B cell (primary cell): Measurements from ENCODE around the gene LRIG3. TPM values are rescaled to one million over a fixed set of nuclear protein-coding genes. Genes with fewer than 3 reads are reported as not detected.

Experiments
- ATAC-seq: fragments of 200-7000 bp; cut with Tn5 transposase; one replicate; pipeline ENCODE4 v1.10.0; 2021; ENCODE audit warnings: low read depth, mild to moderate bottlenecking, moderate number of reproducible peaks, moderate library complexity
- CTCF ChIA-PET: fragments of 350-600 bp; sonication (Branson Sonifier 250); formaldehyde crosslinking; loops from one replicate; lab custom pipeline; 2021; ENCODE audit warnings: antibody characterized with exemption, inconsistent platforms; lab: Charles Lee
- POLR2A ChIA-PET: fragments of 350-600 bp; sonication (Branson Sonifier 250); formaldehyde crosslinking; loops from one replicate; lab custom pipeline; 2021; ENCODE audit warnings: antibody characterized with exemption; lab: Charles Lee
- DNase-seq: peaks from one replicate; pipeline ENCODE4 v3.0.0; 2013
- H2AFZ ChIP-seq: 2 replicates; pipeline ENCODE4 v1.6.1; 2012; ENCODE audit warnings: mild to moderate bottlenecking, low read depth, low read length; ENCODE audit not compliant: insufficient read depth, poor library complexity, severe bottlenecking
- H3K27ac ChIP-seq, 2 donors: 1 replicate in 1 of 2; 2 replicates in 1 of 2; pipeline ENCODE4 v1.5.1; 2012 to 2013; ENCODE audit warnings: low read length in 2 of 2, mild to moderate bottlenecking in 2 of 2, moderate library complexity in 1 of 2
- H3K27me3 ChIP-seq, 4 experiments: fragments of 200-600 bp in 1 of 4; sonication (generic) in 1 of 4; replicated peaks in 1 of 4; 1 replicate in 2 of 4; 2 replicates in 2 of 4; pipeline versions ENCODE4 v1.6.1 to v1.7.0; 2013 to 2016; ENCODE audit warnings: low read length in 3 of 4, mild to moderate bottlenecking in 2 of 4, mixed read lengths in 1 of 4, moderate library complexity in 1 of 4; ENCODE audit not compliant: insufficient read depth in 4 of 4, control insufficient read depth in 3 of 4; ENCODE audit errors: control extremely low read depth in 1 of 4
- H3K36me3 ChIP-seq, 2 experiments: replicated peaks in 1 of 2; 1 replicate in 1 of 2; 2 replicates in 1 of 2; pipeline versions ENCODE4 v1.6.1 to v1.7.1; 2013; ENCODE audit warnings: low read length in 1 of 2; ENCODE audit not compliant: insufficient read depth in 2 of 2, control insufficient read depth in 1 of 2; ENCODE audit errors: control extremely low read depth in 1 of 2, extremely low read depth in 1 of 2
- H3K4me1 ChIP-seq, 2 donors: fragments of 200-600 bp in 1 of 2; sonication (generic) in 1 of 2; 1 replicate in 1 of 2; 2 replicates in 1 of 2; pipeline versions ENCODE4 v1.5.1 to v1.6.1; 2013 to 2017; ENCODE audit warnings: low read length in 2 of 2; ENCODE audit not compliant: control insufficient read depth in 2 of 2, insufficient read depth in 2 of 2
- H3K4me2 ChIP-seq: replicated peaks from 2 replicates; pipeline ENCODE3; 2012; ENCODE audit warnings: mild to moderate bottlenecking, low read depth, low read length; ENCODE audit not compliant: poor library complexity, severe bottlenecking
- H3K4me3 ChIP-seq, 5 experiments: fragments of 200-600 bp in 1 of 5; sonication (generic) in 1 of 5; 1 replicate in 3 of 5; 2 replicates in 2 of 5; pipeline versions ENCODE4 v1.5.1 to v1.7.0; 2011 to 2016; ENCODE audit warnings: low read length in 4 of 5, mild to moderate bottlenecking in 4 of 5, low read depth in 2 of 5, control low read depth in 1 of 5, moderate library complexity in 1 of 5; ENCODE audit not compliant: insufficient read depth in 1 of 5; ENCODE audit errors: control extremely low read depth in 1 of 5, extremely low read depth in 1 of 5
- H3K79me2 ChIP-seq: fragments of 200-600 bp; sonication (generic); one replicate; pipeline ENCODE4 v1.6.0; 2016; ENCODE audit warnings: low read length; ENCODE audit not compliant: control insufficient read depth, insufficient read depth
- H3K9ac ChIP-seq: fragments of 200-600 bp; sonication (generic); 2 replicates; pipeline ENCODE4 v1.6.1; 2017; ENCODE audit warnings: mild to moderate bottlenecking, low read length, moderate library complexity
- H3K9me3 ChIP-seq, 3 donors: one replicate each; pipeline versions ENCODE4 v1.6.1 to v1.7.1; 2013; ENCODE audit warnings: low read length in 2 of 3; ENCODE audit not compliant: control insufficient read depth in 2 of 3, insufficient read depth in 1 of 3; ENCODE audit errors: control extremely low read depth in 1 of 3
- H4K20me1 ChIP-seq: 2 replicates; pipeline ENCODE4 v1.6.0; 2012; ENCODE audit warnings: mild to moderate bottlenecking, low read length; ENCODE audit not compliant: insufficient read depth, control insufficient read depth, poor library complexity, severe bottlenecking
- H3K27ac Mint-ChIP-seq: one replicate; pipeline ENCODE4 v1.8.0; 2021; ENCODE audit warnings: mixed read lengths
- H3K27me3 Mint-ChIP-seq: one replicate; pipeline ENCODE4 v1.8.0; 2021; ENCODE audit warnings: mixed read lengths
- H3K4me1 Mint-ChIP-seq: one replicate; pipeline ENCODE4 v1.8.0; 2021; ENCODE audit warnings: mixed read lengths
- H3K4me3 Mint-ChIP-seq: one replicate; pipeline ENCODE4 v1.8.0; 2021; ENCODE audit warnings: mixed read lengths
- H3K9me3 Mint-ChIP-seq: one replicate; pipeline ENCODE4 v1.8.0; 2022; ENCODE audit warnings: mixed read lengths; ENCODE audit not compliant: insufficient read depth
- CTCF ChIP-seq: fragments of 200-600 bp; IDR thresholded peaks from one replicate; pipeline ENCODE4 v1.8.0; 2022; ENCODE audit warnings: antibody characterized with exemption, mild to moderate bottlenecking
- EZH2 ChIP-seq: IDR thresholded peaks from 2 replicates; pipeline ENCODE4 v1.6.1; 2012; ENCODE audit warnings: borderline replicate concordance, low read depth, mild to moderate bottlenecking, moderate library complexity, low read length; ENCODE audit not compliant: insufficient read depth, poor library complexity, severe bottlenecking
- WGBS: methylation state at CpG from one replicate; pipeline ENCODE4 v1.1.5; 2013; ENCODE audit warnings: missing lambda C conversion rate; ENCODE audit not compliant: insufficient coverage; 5-methylcytosine and 5-hydroxymethylcytosine counted together
- intact Hi-C: fragments of 100-400 bp; cut with micrococcal nuclease; formaldehyde crosslinking; loops from one replicate; pipeline ENCODE4 v1.10.0; 2022
- polyA plus RNA-seq: library from polyadenylated mRNA; depleted of rRNA; stranded (reverse); fragments of >200 nt; gene quantifications from 2 replicates; pipeline ENCODE4 v1.2.3, GENCODE V29; 2012
- total RNA-seq, 2 donors: library from RNA; stranded (reverse); fragments of 120-200 nt in 1 of 2; gene quantifications; 1 replicate in 1 of 2; 2 replicates in 1 of 2; pipeline versions ENCODE4 v1.2.3 to v1.2.4, GENCODE V29; 2013 to 2022

The LRIG3 gene
- total and polyA plus RNA-seq, 2 donors (not counting 1 experiment from before 2014, with no cell fraction given), result 0.13 TPM; not detected in 1

GRCh38 chr12:58889557-58889956, 30.7 kb downstream of the LRIG3 start:
- Mint-ChIP-seq H3K4me1 (no peaks in the 10 kb centered on the region), H3K27ac (no peak overlapping the region), H3K27me3 (no peaks in the 10 kb centered on the region), H3K9me3 (peaks cover 1% of the 10 kb centered on the region), H3K4me3 (no peak overlapping the region)
- H3K9ac ChIP-seq, result no peak overlapping the region
- no peak overlapping the region for H3K27ac ChIP-seq
- no peak for TF ChIP-seq CTCF
- no peak for TF ChIP-seq EZH2
- no peak overlapping the region for H2AFZ ChIP-seq
- intact Hi-C loops, result no loop called here
- H3K79me2 ChIP-seq, result no peaks in the 10 kb centered on the region
- ATAC-seq (no peak), DNase-seq (no peak)
- H3K4me1 ChIP-seq, result no peaks in the 10 kb centered on the region
- ChIA-PET CTCF (no interaction called here), POLR2A (no interaction called here)
- H3K36me3 ChIP-seq, result no peaks in the 10 kb centered on the region
- H3K27me3 ChIP-seq, result no peaks in the 10 kb centered on the region
- H3K4me2 ChIP-seq, result no peak overlapping the region
- no peaks in the 10 kb centered on the region for H3K9me3 ChIP-seq
- H4K20me1 ChIP-seq, result no peaks in the 10 kb centered on the region
- H3K4me3 ChIP-seq, result no peak overlapping the region
- WGBS, result 95% methylated on average over 6 of the region's 6 CpGs

- no peaks in the 10 kb centered on the region for H3K27me3 ChIP-seq
- peaks cover 1% of the 10 kb centered on the region for H3K9me3 Mint-ChIP-seq
- H3K9me3 ChIP-seq, result no peaks in the 10 kb centered on the region
- ChIA-PET POLR2A (no interaction called here), CTCF (no interaction called here)
- H3K4me1 Mint-ChIP-seq, result no peaks in the 10 kb centered on the region
- TF ChIP-seq CTCF (no peak), EZH2 (no peak)
- H3K4me3 ChIP-seq, result no peak overlapping the region
- H3K79me2 ChIP-seq, result no peaks in the 10 kb centered on the region
- ATAC-seq, result no peak
- H3K4me1 ChIP-seq, result no peaks in the 10 kb centered on the region
- H3K9ac ChIP-seq, result no peak overlapping the region
- H3K27me3 Mint-ChIP-seq, result no peaks in the 10 kb centered on the region
- 80% methylated on average over 1 of the region's 4 CpGs for WGBS
- DNase-seq, result no peak
- no peak overlapping the region for H3K27ac Mint-ChIP-seq
- H3K36me3 ChIP-seq, result no peaks in the 10 kb centered on the region
- H3K27ac ChIP-seq, result no peak overlapping the region
- intact Hi-C loops, result no loop called here
- no peaks in the 10 kb centered on the region for H4K20me1 ChIP-seq
- H2AFZ ChIP-seq, result no peak overlapping the region
- H3K4me3 Mint-ChIP-seq, result no peak overlapping the region
- H3K4me2 ChIP-seq, result no peak overlapping the region
Measured at GRCh38 chr12:58888131-58888783, 32.0 kb downstream of the LRIG3 start.
